Lung microvascular endothelial cell (primary cell): ENCODE data around the gene EXOC4. TPM values are rescaled to one million over a fixed set of nuclear protein-coding genes. Genes with fewer than 3 reads are reported as not detected.

Experiments
- DNase-seq, 2 donors: peaks; one replicate each; pipeline versions ENCODE4 v3.0.0 to v3.0.0-alpha.2; 2010; ENCODE audit warnings: low read depth in 2 of 2
- total RNA-seq: library from RNA; depleted of rRNA; stranded (reverse); fragments of >200 nt; gene quantifications from 2 replicates; pipeline ENCODE4 v1.2.1, GENCODE V29; 2014

EXOC4 gene
- total RNA-seq, 1 donor from 2014 or later, result 103 TPM

- DNase-seq, result no peak
Observed at GRCh38 chr7:133824132-133824531, 571.3 kb downstream of the EXOC4 start.

GRCh38 chr7:133827707-133828623 lies 575.1 kb downstream of the EXOC4 start:
- peak in 1 of 2 donors; percentile 17 for DNase-seq

- DNase-seq, result no peak
Observed at GRCh38 chr7:133828906-133829305, 576.0 kb downstream of the EXOC4 start.

DNA sequence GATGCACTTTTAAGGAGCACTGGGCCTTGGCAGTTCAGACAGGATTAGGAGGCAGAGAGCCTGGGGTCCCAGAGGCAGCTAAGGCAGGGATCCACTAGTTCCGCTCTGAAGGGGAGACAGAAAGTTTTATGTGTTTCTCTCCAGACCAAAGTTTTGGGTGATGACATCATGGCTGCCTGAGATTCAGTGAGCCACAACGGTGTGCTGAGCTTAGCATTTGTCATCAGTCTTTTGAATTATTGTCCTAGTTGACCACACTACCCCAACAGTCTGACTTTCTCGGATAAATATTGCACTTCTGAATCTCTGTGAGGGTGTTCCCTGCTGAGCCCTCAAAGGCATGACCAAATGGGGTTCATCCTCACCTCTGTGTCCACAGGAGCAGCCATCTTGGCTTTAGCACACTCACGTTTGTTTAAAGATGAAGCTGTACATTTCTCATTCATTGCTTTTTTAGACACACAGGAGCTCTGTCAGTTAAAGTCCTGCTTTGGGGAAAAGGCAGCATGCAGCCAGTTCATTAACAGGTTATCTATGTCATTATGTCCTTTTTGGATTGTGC lies 576.5 kb downstream of the EXOC4 start:
- DNase-seq, result no peak

GRCh38 chr7:133830081-133830480 lies 577.2 kb downstream of the EXOC4 start:
- no peak for DNase-seq

GRCh38 chr7:133836666-133837065 lies 583.8 kb downstream of the EXOC4 start:
- DNase-seq, result no peak

DNA sequence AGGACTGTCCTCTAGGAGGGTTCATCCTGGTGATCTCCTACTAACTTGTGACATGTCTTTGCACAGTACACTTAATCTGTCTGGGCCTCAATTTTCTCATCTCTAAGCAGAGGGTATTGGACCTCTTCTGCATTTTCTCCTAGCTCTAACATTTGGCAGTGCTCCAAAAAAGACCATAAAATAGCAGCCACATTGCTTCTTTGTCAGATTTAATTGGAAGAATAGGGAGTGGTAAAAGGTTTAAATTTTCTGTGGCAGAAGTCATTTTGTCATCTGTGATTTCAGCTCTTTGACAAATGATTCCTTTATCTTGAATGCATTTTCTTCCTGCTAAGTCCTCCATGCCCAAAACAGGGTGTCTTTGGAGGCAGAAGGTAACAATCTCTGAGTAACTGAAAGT lies 584.3 kb downstream of the EXOC4 start:
- DNase-seq, result no peak

GRCh38 chr7:133839121-133839520 lies 586.2 kb downstream of the EXOC4 start:
- no peak for DNase-seq

GRCh38 chr7:133843341-133843740 lies 590.5 kb downstream of the EXOC4 start:
- DNase-seq, result peak; percentile 21 to 38

GRCh38 chr7:133845005-133845404 lies 592.1 kb downstream of the EXOC4 start:
- no peak for DNase-seq

GRCh38 chr7:133846203-133846945 lies 593.5 kb downstream of the EXOC4 start:
- DNase-seq, result no peak

DNA sequence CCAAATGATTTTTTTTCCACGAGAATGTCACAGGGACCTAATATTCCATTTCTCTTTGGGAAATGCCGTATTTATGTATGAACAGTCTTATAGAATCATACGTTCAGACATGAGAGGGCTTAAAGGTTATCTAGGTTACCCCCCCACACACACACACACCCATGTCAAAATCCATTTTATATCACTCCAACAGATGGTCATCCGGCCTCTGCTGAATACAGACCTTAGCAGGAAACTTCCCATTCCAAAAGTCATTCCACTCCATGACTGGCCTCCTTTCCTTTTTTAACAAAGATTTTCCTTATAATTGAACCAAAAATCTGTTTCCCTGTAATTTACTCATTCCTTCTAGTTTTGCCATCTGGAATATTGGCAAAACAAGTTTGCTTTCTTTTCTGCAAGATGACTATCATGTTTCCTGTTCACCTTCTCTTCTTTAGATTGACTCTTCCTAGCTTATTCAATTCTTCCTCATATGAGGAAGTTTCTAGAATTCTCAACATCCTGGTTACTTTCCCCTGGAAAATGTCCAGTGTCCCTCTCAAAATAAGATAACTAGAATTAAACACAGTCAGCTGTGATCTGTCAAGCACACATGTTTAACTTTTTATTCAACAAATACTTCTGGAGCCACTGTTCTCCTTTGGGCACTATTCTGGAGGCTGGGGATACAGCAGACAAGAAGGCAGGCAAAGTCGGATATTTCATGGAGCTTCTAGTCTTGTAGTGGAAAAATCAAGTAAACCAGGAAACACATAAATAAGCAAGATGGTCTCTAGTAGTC lies 597.8 kb downstream of the EXOC4 start:
- peak in 1 of 2 donors; percentile 47 for DNase-seq

DNA sequence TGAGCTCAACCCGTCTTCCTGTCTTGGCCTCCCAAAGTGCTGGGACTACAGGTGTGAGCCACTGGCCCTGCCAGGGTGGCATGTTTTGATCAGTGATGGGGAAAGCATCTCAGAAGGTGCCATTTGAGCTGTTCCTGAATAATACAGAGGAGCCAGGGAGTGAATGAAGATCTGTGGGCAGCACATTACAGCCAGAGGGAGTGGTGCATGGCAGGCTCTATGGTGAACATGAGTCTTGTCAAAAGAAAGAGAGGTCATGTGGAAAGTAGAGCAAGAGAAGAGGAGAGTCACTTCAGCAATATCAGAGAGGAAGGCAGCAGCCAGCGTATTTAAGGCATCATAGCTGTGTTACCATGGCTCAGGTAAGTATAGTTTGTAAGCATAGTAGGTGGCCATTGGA lies 598.5 kb downstream of the EXOC4 start:
- no peak for DNase-seq

- peak; percentile 30 to 63 for DNase-seq
Observed at GRCh38 chr7:133853706-133854276, 600.9 kb downstream of the EXOC4 start.

DNA sequence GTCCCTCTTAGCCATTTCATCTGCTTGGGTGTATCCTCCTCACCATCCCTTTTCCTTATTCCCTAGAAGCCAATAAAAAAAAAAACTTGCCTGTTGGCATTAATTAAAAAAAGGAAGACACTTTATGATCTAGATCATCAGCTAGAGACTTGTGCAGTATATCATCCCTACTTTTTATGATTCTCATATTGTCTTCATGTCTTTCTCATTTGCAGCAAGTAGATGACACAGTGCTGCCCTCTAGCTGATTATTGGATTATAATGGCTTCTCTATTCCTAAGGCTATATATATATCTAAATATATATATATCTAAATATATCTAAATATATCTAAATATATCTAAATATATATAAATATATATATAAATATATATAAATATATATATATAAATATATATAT lies 601.9 kb downstream of the EXOC4 start:
- DNase-seq, result peak; percentile 61 to 69

DNA sequence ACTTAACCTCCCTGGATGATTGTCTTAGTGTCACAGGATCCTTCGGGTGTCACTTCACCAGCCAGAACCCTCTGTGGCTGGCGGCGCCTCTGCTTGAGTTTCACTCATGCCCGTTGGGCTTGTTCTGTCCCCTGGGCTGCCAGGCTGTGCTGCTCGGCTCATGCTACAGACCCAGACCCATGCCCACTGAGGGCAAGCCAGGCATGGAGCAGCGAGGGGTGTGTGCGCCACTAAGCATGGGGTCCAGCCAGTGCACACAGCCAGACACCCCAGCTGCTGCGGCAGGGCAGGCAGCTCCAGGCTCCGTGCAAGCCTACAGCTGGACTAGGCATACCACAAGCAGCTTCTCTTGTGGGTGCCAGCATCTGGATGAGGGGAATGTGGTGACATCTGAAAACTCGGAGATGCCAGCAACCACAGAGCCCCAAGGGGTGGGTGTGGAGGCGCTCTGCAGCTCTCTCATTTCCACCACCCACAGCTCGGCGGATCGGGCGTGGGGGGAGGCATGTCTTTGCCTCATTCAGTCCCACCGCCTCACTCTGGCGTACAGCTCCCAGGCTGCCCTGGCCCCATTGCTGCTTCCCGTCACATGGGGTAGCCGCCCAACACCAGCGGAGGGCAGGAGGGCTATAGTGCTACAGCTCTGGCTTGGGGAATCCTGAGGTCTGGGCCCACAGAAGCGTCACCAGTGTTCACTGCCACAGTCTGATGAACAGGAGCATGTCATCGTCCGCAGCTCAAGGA lies 604.7 kb downstream of the EXOC4 start:
- DNase-seq, result no peak

DNA sequence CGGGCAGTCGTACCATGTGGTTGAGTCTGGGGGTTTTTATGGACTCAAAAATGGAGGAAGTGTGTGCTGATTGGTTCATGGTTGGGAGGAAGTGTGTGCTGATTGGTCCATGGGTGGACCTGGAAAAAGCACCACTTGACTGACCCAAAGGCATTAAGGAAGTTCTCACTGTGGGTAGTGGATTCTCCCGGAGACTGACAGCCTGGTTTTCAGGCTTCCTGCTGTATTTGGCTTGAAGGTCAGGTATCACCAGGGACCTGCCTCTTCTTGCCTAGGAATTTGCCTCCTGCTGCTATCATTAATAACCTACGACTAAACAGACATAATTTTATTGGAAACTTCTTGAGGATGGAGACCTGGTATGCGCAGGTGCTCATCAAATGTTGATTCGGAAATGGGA lies 605.4 kb downstream of the EXOC4 start:
- DNase-seq, result no peak

- no peak for DNase-seq
Observed at GRCh38 chr7:133859231-133859630, 606.4 kb downstream of the EXOC4 start.

GRCh38 chr7:133859871-133860450 lies 607.1 kb downstream of the EXOC4 start:
- peak in 1 of 2 donors; percentile 63 for DNase-seq
